Measurements from ENCODE around the gene REXO1. TPM values are rescaled to one million over a fixed set of nuclear protein-coding genes. Genes with fewer than 3 reads are reported as not detected.

The REXO1 gene
- total RNA-seq, 3 donors from 2014 or later: 91.5 to 95.0 (median 94.4) TPM

GRCh38 chr19:1768248-1768647 lies 80.0 kb downstream of the REXO1 start:
- DNase-seq (no peak), ATAC-seq (no peak)
- Mint-ChIP-seq H3K9me3 (peaks cover 15% of the 10 kb centered on the region), H3K36me3 (ENCODE audit: insufficient read depth) (no peaks in the 10 kb centered on the region), H3K27me3 (ENCODE audit: low read depth) (peaks cover 85% of the 10 kb centered on the region), H3K4me3 (no peak overlapping the region), H3K4me1 (ENCODE audit: low read depth) (no peaks in the 10 kb centered on the region)

DNA sequence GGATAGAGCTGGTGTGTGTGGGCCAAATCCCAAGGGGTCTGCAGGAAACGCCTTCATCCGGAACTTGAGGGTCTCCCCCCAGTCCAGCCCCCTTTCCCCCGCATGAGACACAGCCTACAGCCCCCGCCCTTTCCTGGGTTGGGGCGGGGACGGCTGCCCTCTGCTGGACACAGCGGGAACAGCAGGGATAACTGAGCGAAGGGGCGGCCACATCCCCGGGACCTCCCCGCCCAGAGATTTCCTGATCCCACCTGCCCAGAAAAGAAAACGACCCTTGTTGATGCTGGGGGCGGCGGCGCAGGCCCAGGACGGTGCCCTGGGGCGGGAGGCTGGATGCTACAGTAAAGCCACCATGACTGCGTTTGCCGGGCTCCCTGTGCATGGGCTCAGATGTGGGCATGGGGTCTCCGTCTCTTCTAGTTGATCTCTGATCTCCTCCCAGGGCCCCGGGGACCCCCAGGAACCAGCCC lies 80.8 kb downstream of the REXO1 start:
- peaks cover 83% of the 10 kb centered on the region for H3K27me3 Mint-ChIP-seq (ENCODE audit: low read depth)
- peak; percentile 67 to 69 for ATAC-seq
- H3K9me3 Mint-ChIP-seq: peaks cover 15% of the 10 kb centered on the region
- peak; percentile 63 for DNase-seq
- no peak overlapping the region for H3K4me3 Mint-ChIP-seq
- no peaks in the 10 kb centered on the region for H3K36me3 Mint-ChIP-seq (ENCODE audit: insufficient read depth)
- no peaks in the 10 kb centered on the region for H3K4me1 Mint-ChIP-seq (ENCODE audit: low read depth)

GRCh38 chr19:1766800-1767352 lies 81.4 kb downstream of the REXO1 start:
- H3K9me3 Mint-ChIP-seq: peaks cover 15% of the 10 kb centered on the region
- peaks cover 81% of the 10 kb centered on the region for H3K27me3 Mint-ChIP-seq (ENCODE audit: low read depth)
- H3K4me3 Mint-ChIP-seq: no peak overlapping the region
- no peaks in the 10 kb centered on the region for H3K4me1 Mint-ChIP-seq (ENCODE audit: low read depth)
- ATAC-seq: peak in 1 of 2 donors; percentile 16
- no peak for DNase-seq
- no peaks in the 10 kb centered on the region for H3K36me3 Mint-ChIP-seq (ENCODE audit: insufficient read depth)

GRCh38 chr19:1765904-1766799 lies 82.1 kb downstream of the REXO1 start:
- peaks cover 85% of the 10 kb centered on the region for H3K27me3 Mint-ChIP-seq (ENCODE audit: low read depth)
- no peaks in the 10 kb centered on the region for H3K36me3 Mint-ChIP-seq (ENCODE audit: insufficient read depth)
- no peak overlapping the region for H3K4me3 Mint-ChIP-seq
- ATAC-seq (peak in 1 of 2 donors; percentile 9), DNase-seq (no peak)
- H3K9me3 Mint-ChIP-seq: peaks cover 10% of the 10 kb centered on the region
- no peaks in the 10 kb centered on the region for H3K4me1 Mint-ChIP-seq (ENCODE audit: low read depth)

Other genes with a start within 250 kb of the REXO1 start
- gene UQCR11, start 243.0 kb downstream of the REXO1 start, total RNA-seq: 100 to 1,000 TPM; 226 to 252 (median 250) TPM
- gene TCF3, start 195.9 kb downstream of the REXO1 start, total RNA-seq: 100 to 1,000 TPM; 144 to 184 (median 153) TPM
- not detected for gene ONECUT3, start 95.0 kb downstream of the REXO1 start, total RNA-seq
- gene ATP8B3, start 36.2 kb downstream of the REXO1 start, total RNA-seq: under 1 TPM; 0.37 to 0.66 (median 0.43) TPM
- 10 to 100 TPM; 64.0 to 71.0 (median 69.1) TPM for gene KLF16, start 15.1 kb upstream of the REXO1 start, total RNA-seq
- gene ABHD17A, start 37.0 kb upstream of the REXO1 start, total RNA-seq: 100 to 1,000 TPM; 109 to 135 (median 117) TPM
- 1 to 10 TPM; 7.3 to 7.8 (median 7.7) TPM for gene ADAT3, start 56.9 kb upstream of the REXO1 start, total RNA-seq
- gene SCAMP4, start 56.9 kb upstream of the REXO1 start, total RNA-seq: 10 to 100 TPM; 37.2 to 40.3 (median 39.4) TPM
- gene CSNK1G2, start 92.7 kb upstream of the REXO1 start, total RNA-seq: 10 to 100 TPM; 52.7 to 60.6 (median 59.0) TPM
- gene BTBD2, start 167.2 kb upstream of the REXO1 start, total RNA-seq: 10 to 100 TPM; 12.6 to 17.2 (median 14.4) TPM
- 100 to 1,000 TPM; 122 to 130 (median 128) TPM for gene MKNK2, start 202.8 kb upstream of the REXO1 start, total RNA-seq
- gene MOB3A, start 247.8 kb upstream of the REXO1 start, total RNA-seq: 100 to 1,000 TPM; 128 to 137 (median 137) TPM
- 1 to 10 TPM; 3.4 to 4.6 (median 4.2) TPM for gene IZUMO4, start 248.4 kb upstream of the REXO1 start, total RNA-seq